ENCODE measurements around the gene CACNB1.

The CACNB1 gene

DNA sequence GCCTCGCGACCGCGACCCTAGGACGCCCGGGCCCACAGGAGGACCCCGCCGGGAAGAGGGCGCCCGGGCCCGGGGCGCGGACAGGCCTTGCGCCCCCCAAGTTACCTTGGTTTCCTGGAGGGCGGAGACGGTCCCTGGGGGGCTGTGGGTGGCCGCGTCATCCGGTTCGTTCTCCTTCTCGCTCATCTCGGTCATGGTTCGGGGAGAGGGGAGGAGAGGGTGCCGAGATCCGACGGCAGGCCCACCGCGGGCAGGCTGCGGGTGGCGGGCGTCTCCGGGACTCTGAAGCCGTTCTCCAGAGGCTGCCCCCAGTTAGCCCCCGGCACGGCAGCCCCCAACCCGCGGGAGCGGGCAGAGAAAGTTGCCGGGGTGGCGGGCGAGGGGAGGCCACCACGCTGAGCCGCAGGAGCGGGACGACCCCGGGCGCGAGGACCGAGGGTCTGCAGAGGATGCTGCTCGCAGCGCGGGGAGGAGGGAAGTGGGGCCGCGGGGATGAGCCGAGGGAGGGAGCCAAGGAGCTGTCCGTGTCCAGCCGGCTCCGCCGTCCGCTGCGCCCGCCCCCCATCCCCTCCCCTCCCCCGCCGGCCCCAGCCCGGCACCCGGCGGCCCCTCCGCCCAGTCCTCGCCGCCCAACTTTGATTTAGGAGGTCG lies 28.0 kb upstream of the CACNB1 start, which contains the start of gene STAC2:
STAC2 (minus strand) TSS at position 638 of the 651 bp plus-strand sequence; CDS start at position 195, 443 bp downstream.
- peak; percentile 29 for DNase-seq

DNA sequence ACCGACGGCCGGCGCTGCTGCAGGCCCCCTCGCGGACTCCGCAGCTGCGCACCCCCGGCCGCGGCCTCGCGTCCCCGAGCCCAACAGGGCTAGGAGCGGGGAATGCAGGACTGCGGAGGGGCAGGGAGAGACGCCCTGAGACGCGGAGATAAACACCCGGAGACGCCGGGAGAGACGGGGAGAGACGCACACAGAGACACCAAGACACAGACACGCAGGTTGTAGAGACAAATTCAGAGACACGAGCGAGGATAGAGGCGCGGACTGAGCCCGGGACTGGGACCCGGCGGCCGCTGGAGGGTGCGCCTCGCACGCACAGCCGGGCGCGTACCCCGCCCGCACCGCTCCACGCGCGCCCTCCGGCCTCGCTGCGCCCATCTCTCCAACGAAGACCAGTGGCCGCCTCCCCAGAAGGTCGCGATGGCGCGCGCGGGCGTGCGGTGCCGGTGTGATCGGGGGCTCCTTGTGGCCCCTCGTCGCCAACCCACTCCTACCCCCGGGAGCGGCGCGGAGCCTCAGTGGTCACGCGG lies 27.4 kb upstream of the CACNB1 start:
- no peak for DNase-seq

DNA sequence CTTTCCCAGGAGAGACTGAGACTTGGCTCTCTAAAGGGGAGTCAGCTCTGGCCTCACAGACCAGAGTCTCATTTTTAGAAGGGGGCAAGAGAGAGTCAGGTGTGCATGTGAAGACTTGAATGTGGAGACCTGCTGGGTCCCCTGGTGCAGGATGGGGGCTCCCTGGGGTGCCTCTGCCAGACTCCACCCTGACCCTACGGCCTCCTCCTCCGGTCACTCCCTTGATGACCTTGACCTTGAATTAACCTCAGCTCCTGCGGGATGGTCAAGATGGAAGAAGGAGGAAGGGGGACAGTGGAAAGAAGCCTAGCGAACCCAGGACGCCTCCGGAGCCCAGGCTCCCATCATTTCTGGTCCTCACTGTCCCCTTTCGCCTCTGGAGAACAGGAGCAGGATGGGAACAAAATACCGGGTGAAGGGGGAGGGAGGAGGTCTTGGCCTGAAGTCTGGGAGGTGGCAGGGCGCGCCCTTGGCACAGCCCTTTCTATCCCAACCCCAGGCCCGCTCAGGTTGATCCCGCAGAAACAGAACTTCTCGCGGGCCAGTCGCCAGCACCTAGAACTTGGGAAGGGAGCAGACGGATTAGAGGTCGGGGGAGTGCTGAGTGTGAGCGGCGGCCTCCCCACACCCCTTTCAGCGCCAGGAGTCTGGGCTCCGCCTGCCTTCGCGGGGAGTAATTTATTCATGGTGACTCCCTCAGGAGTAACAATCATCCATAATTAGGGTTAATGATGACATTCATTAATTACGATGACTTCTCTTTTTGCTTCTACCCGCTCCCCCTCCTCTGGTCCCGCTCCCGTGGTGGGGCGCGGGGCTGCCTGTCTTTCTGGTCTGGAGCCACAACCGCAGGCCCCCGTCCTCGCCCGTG lies 26.7 kb upstream of the CACNB1 start:
- DNase-seq, result no peak

DNA sequence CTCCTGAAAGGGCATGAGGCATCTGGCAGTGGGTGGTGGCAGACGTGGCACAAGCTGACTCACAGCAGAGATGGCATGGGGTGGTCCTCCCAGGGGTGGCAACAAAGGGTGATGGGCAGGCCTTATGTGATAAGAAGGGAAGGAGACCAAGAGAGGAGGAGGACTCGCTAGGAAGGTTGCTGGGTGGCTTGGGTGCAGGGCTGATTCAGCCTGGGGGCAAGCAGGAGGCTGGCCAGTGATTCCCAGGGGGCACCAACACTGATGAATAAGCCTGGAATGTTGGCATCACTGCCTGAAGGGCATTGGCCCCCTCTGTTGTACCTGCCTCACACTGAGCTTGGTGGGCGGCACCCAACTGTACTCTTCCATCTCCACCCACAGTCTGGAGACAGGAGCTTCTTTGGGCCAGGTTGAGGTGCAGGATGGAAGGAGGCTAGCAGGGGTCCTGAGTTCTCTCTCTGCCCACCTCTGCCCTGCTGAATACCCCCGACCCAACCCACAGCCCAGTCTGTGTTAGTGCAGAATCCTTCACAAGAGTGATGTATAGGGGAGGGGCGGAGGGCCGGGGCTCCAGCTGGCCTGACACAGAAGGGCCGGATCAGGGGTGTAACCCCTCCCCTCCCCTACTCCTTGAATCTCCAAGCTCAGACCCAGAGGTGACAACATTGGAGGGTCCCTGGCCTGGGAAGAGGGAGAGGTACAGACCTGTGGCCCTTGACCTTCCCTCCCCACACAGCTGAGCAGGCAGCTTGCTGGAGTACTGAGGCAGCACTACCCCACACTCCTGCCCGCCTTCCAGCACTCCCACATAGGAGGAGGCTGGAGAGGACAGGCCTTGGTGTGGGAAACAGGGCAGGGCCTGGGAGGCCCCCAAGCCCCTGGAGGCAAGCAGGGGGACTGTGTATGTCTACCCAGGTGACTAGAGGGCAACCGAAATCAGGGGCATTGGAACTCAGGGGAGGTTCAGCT lies 25.7 kb upstream of the CACNB1 start:
- peak; percentile 87 for DNase-seq

DNA sequence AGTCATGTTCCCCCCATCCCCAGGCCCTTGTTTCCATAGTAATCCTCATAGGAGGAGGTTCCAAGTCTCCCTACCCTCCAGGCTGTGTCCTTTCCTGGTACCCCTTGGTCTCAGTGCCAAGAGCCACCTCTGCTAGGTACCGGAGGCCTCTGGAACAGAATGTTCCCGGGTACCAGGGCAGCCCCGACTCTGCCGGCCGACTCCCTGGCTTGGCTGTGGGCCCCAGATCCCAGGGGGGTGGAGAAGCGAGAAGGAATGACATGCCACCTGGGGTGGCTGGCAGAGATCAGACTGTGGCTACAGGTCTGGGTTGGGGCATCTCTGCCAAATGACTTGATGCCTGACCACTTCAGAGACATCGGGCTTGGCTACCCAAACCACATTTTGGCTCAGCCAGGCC lies 24.7 kb upstream of the CACNB1 start:
- DNase-seq, result no peak

DNA sequence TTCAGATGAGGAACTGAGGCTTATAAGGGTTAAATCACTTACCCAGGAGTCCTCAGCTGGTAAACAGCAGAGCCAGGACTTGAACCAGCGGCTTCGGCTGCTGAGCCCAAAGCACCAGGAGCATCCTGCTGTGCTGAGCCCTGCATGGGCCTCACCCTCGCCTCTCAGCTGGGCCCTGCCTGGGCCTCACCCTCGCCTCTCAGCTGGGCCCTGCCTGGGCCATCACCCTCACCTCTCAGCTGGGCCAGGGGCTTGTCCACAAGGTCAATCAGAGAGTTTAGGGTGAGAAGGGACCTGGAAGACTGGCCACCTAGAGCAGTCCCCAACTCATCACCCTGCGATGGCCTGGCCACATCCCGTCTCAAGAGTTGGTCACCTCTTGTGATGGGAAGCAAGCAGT lies 24.1 kb upstream of the CACNB1 start:
- DNase-seq, result no peak

DNA sequence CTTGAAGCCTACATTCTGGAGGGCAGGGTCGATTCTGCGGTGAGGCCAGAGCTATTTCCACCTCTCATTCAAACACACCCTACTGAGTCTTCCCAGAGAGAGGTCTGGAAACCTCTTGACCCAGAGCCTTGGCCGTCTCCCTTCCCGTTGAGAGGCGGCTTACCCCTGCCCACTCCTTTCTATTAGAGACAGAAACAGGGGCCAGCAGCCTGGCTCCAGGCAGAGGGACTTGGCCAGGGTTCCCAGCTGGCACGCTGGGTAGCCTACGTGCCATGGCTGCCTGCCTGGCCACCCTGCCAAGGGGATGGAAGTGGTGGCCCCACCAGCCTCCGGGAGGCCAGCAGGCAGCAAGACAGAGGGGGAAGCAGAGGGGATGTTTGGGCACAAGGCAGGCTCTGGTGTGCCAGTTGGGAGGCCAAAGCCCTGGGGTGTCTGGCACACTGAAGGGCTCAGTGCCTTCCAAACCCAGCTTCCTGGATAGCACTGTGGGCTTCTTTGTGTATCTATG lies 22.2 kb upstream of the CACNB1 start:
- DNase-seq, result no peak

DNA sequence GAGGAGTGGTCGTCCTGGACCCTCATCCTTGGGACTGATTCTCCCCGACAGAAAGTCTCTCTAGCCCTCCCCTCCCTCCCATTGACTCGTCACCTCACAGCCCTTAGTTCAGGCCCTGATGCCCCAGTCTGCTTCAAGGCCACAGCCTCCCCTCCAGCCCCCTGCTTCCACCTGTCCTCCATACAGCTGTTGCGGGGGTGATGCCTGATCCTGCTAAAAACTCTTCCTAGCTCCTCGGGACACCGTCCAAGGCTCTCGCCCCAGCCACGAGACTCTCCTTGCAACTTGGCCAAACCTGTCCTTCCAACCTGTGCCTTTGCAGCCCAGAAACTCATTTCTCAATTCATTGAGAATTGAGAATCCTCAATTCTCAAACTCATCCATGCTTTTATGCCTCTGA lies 21.4 kb upstream of the CACNB1 start:
- no peak for DNase-seq

DNA sequence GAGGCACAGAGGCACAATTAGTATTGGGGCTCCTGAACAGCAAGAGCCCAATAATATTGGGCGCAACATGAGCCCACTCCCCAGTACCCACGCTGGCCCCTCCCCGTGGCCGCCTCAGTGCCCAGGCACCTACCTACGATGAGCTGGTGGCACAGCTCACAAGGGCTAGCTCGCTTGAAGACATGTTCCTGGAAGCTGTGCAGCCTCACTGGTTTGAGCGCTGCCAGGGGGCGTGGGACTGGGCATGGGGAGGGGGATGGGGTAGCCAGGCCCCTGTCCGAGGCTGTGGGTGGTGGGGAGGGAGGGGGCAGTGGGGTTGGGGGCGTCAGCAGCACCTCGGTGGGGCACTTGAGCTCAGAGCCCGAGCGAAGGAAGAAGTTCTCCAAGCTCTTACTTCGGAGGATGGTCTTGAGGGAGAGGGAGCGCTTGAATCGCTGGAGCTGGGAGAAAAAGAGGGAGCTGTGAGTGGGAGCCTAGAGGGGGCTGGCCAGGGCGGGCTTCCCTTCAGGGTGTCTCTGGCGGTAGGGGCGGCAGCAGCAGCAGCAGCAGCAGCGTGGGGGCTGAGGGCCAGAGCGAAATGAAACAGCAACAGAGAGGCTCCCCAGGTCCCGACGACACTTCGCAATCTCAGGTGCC lies 20.4 kb upstream of the CACNB1 start:
- DNase-seq, result no peak

DNA sequence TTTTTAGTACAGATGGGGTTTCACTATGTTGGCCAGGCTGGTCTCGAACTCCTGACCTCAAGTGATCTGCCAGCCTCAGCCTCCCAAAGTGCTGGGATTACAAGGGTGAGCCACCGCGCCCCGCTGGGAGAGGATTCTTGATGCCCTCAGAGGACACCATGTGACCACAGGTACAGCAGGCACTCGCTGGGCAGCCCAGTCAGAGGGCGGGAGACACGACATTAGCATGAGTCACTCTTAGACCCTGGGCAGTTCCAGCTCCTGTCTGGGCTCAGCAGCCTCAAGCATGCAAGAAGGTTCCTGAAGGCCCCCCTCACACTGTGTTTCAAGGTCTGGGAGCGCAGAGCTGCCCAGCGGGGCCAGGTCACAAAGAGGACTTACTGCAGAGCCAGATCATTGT lies 16.4 kb upstream of the CACNB1 start:
- no peak for DNase-seq

DNA sequence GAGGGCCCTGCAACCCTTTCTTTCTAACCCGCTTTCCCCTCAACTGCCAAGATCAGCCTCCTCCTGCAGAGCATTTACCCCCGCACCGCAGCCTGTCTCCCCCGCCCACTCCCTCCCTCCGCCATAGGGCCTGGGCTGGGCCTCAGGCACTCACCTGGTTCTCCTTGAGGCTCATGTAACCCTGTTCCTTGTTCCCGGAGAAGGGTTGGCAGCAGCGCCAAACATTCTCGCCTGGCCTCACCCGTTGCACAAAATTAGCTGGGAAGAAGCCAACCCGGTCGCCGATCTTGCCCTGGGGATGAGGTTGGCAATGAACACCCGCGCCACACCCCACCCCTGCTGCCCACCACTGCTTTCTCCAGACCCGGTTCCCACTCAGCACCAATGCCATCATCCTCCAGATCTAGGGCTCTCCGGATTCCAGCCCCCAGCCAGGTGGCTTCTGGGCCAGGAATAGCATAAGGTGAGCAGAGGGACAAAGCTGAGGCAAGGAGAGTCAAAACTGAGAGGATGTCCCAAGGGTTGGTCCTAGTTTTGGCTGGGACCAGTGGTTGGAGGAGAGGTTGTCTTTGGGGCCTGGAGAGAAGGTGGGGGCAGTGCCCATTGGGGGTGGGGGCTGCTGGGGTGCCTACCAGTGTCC lies 15.5 kb upstream of the CACNB1 start:
- DNase-seq, result no peak

DNA sequence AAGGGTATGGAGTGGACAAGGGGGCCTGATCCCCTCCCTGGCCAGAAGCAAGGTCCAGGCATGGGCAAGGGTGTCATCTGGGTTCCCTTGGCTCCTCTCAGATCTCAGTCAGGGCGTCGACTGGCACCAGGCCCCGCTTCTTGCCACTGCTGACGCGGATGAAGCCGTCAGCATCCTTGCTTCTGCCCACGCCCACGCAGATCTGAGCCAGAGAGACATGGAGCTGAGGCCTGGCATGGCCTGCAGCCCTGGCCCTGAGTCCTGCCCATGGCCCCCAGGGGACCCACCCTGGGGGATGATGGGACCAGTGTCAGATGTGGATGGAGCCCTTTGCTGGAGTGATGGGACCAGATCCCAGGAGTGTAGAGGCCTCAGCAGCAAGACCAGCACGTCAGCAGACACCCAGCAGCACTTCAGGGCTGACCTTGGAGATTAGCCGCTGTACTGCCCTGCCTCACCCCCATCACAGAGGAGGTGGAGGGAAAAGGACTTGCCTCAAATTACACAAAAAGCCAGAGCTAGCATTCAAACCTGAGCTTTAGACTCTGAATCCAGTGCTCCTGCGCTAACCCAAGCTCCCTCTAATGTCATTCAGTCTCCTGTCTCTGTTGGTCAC lies 14.8 kb upstream of the CACNB1 start:
- no peak for DNase-seq

DNA sequence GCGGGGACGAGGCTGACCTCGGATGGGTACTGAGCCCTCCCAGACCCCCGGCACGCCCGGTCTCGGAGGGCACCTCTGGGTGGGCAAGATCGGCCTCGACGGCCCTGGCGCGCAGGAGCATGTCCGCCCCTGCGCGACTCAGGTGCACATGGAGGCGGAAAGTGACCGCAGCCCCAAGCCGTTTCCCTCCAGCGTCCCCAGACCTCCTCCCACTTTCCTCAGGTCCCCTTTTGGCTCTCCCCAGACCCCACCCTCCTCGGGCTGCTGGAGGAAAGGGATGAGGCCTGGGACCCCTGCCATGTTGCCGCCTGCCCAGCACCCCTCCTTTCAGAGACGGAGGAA lies 12.6 kb upstream of the CACNB1 start:
- DNase-seq, result no peak

DNA sequence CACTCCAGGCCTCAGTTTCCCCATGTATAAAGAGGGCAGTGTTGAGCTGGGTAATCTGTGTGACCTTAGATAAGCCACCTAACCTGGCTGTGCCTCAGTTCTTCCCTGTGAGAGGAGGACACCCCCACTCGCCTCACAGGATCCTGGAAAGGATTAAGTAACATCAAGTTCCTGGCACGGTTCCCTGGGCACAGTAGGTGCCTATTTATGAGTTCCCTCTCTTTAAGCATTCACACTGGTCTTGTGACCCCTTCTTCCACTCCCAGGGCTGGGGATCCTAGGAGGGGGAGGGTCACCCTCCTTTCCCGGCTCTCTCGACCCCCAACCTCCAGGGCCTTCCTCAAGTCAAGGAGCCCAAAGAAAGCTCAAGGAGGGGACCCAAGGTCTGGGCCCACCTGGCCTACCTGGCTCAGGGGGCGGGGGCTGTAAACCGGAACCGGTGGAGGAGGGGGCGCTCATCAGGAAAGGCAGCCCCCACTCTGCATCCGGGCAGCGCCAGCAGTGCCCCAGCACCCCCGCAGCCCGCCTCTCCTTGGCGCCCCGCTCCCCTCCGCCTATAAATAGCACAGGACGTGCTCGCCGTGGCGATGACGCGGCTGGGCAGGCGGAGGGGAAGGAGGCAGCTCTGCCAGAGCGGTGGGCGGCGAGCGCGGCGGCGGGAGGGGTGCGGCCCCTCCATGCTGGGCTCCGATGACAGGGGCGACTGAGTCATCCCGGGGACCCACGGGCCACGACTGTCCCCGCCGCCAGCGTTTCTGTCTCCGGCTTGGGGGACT lies 12.0 kb upstream of the CACNB1 start:
- no peak for DNase-seq

DNA sequence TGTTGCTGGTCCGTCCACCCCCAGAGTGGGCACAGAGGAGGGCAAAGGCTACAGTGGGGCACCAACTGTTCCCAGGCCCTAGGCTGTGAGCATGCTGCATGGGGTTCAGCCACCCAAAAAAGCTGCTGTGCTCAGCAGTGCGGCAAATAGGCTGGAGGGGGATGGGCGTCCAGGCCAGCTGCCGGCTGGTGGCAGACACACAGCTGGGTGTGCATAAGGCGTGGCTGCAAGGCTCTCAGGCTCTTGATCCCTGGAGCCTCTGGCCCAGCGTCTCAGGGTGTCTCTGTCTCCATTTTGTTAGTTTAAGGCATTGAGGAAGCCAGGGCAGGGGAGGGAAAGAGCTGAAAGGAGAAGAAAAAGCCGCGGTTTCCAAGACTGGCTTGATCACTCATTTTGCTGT lies 11.4 kb upstream of the CACNB1 start:
- no peak for DNase-seq

DNA sequence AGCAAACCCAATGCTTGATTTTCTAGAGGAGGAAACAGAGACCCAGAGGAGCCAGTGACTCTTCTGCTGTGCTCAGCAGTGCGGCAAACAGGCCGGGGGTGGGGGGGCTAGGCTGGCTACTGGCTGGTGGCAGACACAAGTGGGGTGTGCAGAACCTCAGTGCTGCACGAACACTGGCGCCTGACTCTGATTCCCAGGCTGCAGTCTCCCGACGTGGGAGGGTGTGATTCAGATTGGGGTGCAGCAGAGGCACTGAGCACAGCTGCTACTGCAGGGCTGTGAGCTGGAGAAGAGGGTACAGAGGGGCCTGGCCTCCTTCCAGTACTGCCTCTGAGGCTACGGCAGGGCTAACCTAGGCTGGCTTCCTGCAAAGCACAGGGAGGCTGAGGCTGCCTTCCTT lies 10.7 kb upstream of the CACNB1 start:
- DNase-seq, result no peak

DNA sequence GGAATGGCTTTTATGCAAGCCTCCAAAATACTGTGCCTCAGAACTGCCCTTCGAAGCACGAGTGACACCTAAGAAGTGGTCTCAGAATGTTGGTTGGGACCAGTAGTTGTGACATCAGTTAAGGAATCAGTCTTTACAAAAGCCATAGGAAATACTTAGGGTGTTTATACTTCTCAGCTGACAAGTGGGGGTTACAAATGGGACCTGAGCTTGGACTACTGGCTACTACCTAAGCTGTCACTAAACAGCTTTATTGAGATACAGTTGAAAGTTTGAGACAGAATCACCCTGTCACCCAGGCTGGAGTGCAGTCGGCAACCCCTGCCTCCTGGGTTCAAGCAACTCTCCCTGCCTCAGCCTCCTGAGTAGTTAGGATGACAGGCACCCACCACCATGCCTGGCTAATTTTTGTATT lies 7.7 kb upstream of the CACNB1 start:
- DNase-seq, result no peak

DNA sequence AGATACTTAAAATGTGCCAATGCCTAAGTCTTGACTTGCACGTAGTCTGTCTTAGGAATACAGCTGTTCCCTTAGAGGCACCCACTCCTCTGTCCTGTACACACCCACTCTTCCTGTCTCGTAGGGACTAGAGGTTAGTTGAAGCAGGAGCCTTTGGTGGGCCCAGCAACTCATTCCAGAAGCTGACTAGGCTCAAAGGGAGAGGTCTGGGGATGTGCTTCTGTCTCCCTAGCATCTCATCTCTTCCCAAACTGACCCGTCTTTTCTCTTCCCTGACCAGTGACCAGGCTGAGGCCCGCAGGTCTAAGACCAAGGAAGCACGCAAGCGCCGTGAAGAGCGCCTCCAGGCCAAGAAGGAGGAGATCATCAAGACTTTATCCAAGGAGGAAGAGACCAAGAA lies 6.8 kb upstream of the CACNB1 start:
- DNase-seq, result no peak

DNA sequence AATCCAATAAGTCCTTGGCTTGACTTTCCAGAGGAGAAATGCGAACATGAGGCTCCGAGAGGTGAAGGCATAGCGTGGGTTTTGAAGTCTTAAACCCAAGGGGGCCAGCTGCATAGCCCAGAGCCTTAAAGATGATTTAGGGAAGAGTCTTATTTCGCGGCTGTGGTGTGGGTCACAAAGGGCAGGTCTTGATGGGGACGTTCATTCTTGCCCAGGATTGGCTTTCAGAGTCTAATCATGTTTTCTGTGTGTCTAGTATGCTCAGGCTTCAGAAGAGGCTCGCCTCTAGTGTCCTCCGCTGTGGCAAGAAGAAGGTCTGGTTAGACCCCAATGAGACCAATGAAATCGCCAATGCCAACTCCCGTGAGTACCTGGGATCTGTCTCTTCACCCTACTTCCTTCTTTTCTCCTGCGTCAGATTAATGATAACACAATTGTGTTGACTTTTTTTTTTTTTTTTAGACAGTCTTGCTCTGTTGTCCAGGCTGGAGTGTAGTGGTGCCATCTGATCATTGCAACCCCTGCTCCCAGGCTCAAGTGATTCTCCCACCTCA lies 3.6 kb upstream of the CACNB1 start:
- no peak for DNase-seq

Data from T1000 (cell line).